Activated CD4-positive, alpha-beta memory T cell treated with anti-CD3 and anti-CD28 coated beads for 36 hours (primary cell): ENCODE measurements around the gene MED20. TPM values are rescaled to one million over a fixed set of nuclear protein-coding genes. Genes with fewer than 3 reads are reported as not detected.
"Not testable (repeated sequence)": the region's sequence is repeated elsewhere in the genome, so short reads cannot be mapped to it uniquely, and the experiment has no call there.

Experiments
- CTCF ChIA-PET: fragments of 350-600 bp; sonication (Branson Sonifier 250); formaldehyde crosslinking; loops from one replicate; lab custom pipeline; 2021; ENCODE audit warnings: antibody characterized with exemption, inconsistent platforms; lab: Charles Lee
- POLR2A ChIA-PET: fragments of 350-600 bp; sonication (Branson Sonifier 250); formaldehyde crosslinking; loops from one replicate; lab custom pipeline; 2021; ENCODE audit warnings: antibody characterized with exemption; lab: Charles Lee
- DNase-seq: peaks from one replicate; pipeline ENCODE4 v3.0.0-alpha.2; 2020
- H3K27ac Mint-ChIP-seq: one replicate; pipeline ENCODE4 v1.8.0; 2021; ENCODE audit warnings: mixed read lengths
- H3K27me3 Mint-ChIP-seq: one replicate; pipeline ENCODE4 v1.8.0; 2021; ENCODE audit warnings: mixed read lengths
- H3K36me3 Mint-ChIP-seq: one replicate; pipeline ENCODE4 v1.8.0; 2021; ENCODE audit warnings: mixed read lengths
- H3K4me1 Mint-ChIP-seq: one replicate; pipeline ENCODE4 v1.8.0; 2021; ENCODE audit warnings: low read depth, mixed read lengths
- H3K4me3 Mint-ChIP-seq: one replicate; pipeline ENCODE4 v1.8.0; 2021; ENCODE audit warnings: mild to moderate bottlenecking, mixed read lengths
- H3K9me3 Mint-ChIP-seq: one replicate; pipeline ENCODE4 v1.8.0; 2021; ENCODE audit warnings: mixed read lengths
- intact Hi-C: fragments of 100-400 bp; cut with micrococcal nuclease; formaldehyde crosslinking; loops from one replicate; pipeline ENCODE4 v1.15.1; 2023
- total RNA-seq, 2 experiments: library from RNA; stranded (reverse); gene quantifications; one replicate each; pipeline ENCODE4 v1.2.3, GENCODE V29; 2021

MED20 gene
- total RNA-seq, 2 experiments from 2014 or later = 18.2 to 18.3 TPM

GRCh38 chr6:41958022-41958856, 37.3 kb upstream of the MED20 start:
- POLR2A ChIA-PET = interaction anchor here (0.6 to 1.5 kb wide), 4 partner anchors 16 to 81 kb away, joined by 3 to 4 read pairs (median 4); partner anchors contain the start of gene CCND3
- H3K9me3 Mint-ChIP-seq = peaks cover 9% of the 10 kb centered on the region
- peak overlapping the region; percentile 97 for H3K27ac Mint-ChIP-seq
- no peaks in the 10 kb centered on the region for H3K27me3 Mint-ChIP-seq
- H3K4me1 Mint-ChIP-seq = peaks cover 72% of the 10 kb centered on the region
- intact Hi-C loops = loop anchor here (1.0 kb wide), 6 partner anchors 12 to 81 kb away; no protein-coding TSS in a partner anchor
- peak; percentile 66 for DNase-seq
- H3K36me3 Mint-ChIP-seq = peaks cover 28% of the 10 kb centered on the region
- H3K4me3 Mint-ChIP-seq = peak overlapping the region; percentile 54
- CTCF ChIA-PET = no interaction called here

GRCh38 chr6:41957117-41957516, 36.2 kb upstream of the MED20 start:
- Mint-ChIP-seq H3K4me1 (peaks cover 73% of the 10 kb centered on the region), H3K36me3 (peaks cover 26% of the 10 kb centered on the region), H3K9me3 (peaks cover 8% of the 10 kb centered on the region), H3K27ac (peak overlapping the region; percentile 97), H3K27me3 (no peaks in the 10 kb centered on the region), H3K4me3 (no peak overlapping the region)
- no peak for DNase-seq
- CTCF ChIA-PET = no interaction called here
- POLR2A ChIA-PET = interaction anchor here (1.5 kb wide), 1 partner anchor 15 kb away, joined by 4 read pairs; the partner anchor contains the start of gene CCND3
- intact Hi-C loops = no loop called here

DNA sequence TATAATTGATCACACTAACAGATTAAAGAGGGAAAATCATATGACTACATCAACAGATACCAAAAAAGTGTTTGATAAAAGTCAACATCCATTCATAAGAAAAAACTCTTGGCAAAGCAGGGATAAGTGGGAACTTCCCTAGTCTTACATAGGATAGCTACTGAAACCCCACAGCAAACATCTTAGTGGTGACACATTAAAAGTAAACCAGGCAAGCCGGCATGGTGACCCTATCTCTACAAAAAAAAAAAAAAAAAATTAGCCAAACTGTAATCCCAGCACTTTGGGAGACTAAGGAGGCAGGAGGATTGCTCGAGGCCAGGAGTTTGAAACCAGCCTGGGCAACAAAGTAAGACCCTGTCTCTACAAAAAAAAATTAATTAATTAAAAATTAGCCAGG, 34.5 kb upstream of the MED20 start:
- peak overlapping the region; percentile 81 for H3K27ac Mint-ChIP-seq
- H3K27me3 Mint-ChIP-seq = no peaks in the 10 kb centered on the region
- peaks cover 8% of the 10 kb centered on the region for H3K9me3 Mint-ChIP-seq
- CTCF ChIA-PET = interaction anchor here (0.7 to 1.3 kb wide), 4 partner anchors 11 to 88 kb away, joined by 3 to 4 read pairs (median 3); no protein-coding TSS in a partner anchor
- peaks cover 62% of the 10 kb centered on the region for H3K4me1 Mint-ChIP-seq
- no peak for DNase-seq
- intact Hi-C loops = no loop called here
- H3K4me3 Mint-ChIP-seq = no peak overlapping the region
- peaks cover 21% of the 10 kb centered on the region for H3K36me3 Mint-ChIP-seq
- POLR2A ChIA-PET = no interaction called here

- Mint-ChIP-seq H3K27me3 (no peaks in the 10 kb centered on the region), H3K9me3 (peaks cover 8% of the 10 kb centered on the region), H3K4me1 (peaks cover 60% of the 10 kb centered on the region), H3K36me3 (peaks cover 18% of the 10 kb centered on the region), H3K4me3 (no peak overlapping the region), H3K27ac (peak overlapping the region; percentile 81)
- no peak for DNase-seq
- CTCF ChIA-PET = interaction anchor here (0.7 to 1.3 kb wide), 4 partner anchors 10 to 89 kb away, joined by 3 to 4 read pairs (median 3); no protein-coding TSS in a partner anchor
- POLR2A ChIA-PET = no interaction called here
- intact Hi-C loops = no loop called here
These were observed 33.7 kb upstream of the MED20 start for GRCh38 chr6:41954668-41955067.

DNA sequence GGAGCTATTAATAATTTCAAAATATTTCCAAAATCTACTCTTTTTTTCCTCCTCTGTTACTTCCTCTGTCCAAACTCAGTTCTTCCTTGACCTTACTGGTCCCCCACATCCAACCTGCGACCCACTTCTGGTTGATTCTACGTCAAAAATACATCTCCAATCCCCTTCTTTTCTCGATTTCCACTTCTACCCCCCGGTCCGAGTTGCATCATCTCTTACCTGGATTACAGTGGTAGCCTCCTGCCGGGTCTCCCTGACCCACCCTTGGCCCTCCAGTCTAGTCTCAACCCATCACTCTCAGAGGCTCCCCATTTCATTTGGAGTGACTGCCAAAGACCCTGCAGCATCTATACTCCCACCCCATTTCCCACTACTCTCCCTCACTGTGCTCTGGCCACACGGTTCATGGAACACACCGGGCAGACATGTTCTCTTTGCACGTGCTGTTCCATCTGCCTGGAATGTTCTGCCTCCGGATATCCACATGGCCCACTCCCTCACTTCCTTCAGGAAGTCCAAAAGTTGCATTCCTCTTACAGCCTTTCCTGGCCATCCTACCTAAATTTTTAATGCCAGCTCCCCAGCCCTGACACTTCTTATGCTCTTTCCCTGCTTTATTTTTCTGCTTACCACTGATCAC, 26.8 kb upstream of the MED20 start:
- Mint-ChIP-seq H3K4me3 (no peak overlapping the region), H3K9me3 (no peaks in the 10 kb centered on the region), H3K27ac (peak overlapping the region; percentile 62), H3K4me1 (peaks cover 40% of the 10 kb centered on the region), H3K36me3 (peaks cover 4% of the 10 kb centered on the region), H3K27me3 (no peaks in the 10 kb centered on the region)
- DNase-seq = no peak
- POLR2A ChIA-PET = interaction anchor here (1.0 kb wide), 1 partner anchor 14 kb away, joined by 3 read pairs; no protein-coding TSS in a partner anchor
- intact Hi-C loops = no loop called here
- CTCF ChIA-PET = no interaction called here

- peaks cover 26% of the 10 kb centered on the region for H3K36me3 Mint-ChIP-seq
- peak overlapping the region; percentile 62 for H3K27ac Mint-ChIP-seq
- no peaks in the 10 kb centered on the region for H3K9me3 Mint-ChIP-seq
- DNase-seq = no peak
- H3K4me3 Mint-ChIP-seq = no peak overlapping the region
- intact Hi-C loops = loop anchor here (5.0 kb wide), 1 partner anchor 34 kb away; no protein-coding TSS in a partner anchor
- POLR2A ChIA-PET = interaction anchor here (12.8 kb wide), 1 partner anchor 100 kb away, joined by 177 read pairs; no protein-coding TSS in a partner anchor
- CTCF ChIA-PET = interaction anchor here (0.6 to 18.7 kb wide), 3 partner anchors 22 to 237 kb away, joined by 3 to 470 read pairs (median 67); partner anchors contain the start of genes BYSL, MED20 and TAF8
- H3K27me3 Mint-ChIP-seq = no peaks in the 10 kb centered on the region
- H3K4me1 Mint-ChIP-seq = peaks cover 40% of the 10 kb centered on the region
These were observed 22.5 kb upstream of the MED20 start for GRCh38 chr6:41943456-41943855.

GRCh38 chr6:41942882-41943281, 21.9 kb upstream of the MED20 start:
- ChIA-PET POLR2A (interaction anchor here (0.9 to 12.8 kb wide), 9 partner anchors 18 to 156 kb away, joined by 3 to 177 read pairs (median 4); partner anchors contain the start of genes BYSL, MED20, TAF8 and TOMM6), CTCF (interaction anchor here (0.6 to 18.7 kb wide), 8 partner anchors 7 to 207 kb away, joined by 3 to 470 read pairs (median 4); partner anchors contain the start of genes BYSL, MED20, TAF8 and TFEB)
- Mint-ChIP-seq H3K36me3 (peaks cover 32% of the 10 kb centered on the region), H3K27ac (peak overlapping the region; percentile 94), H3K4me1 (peaks cover 43% of the 10 kb centered on the region), H3K4me3 (peak overlapping the region; percentile 81)
- intact Hi-C loops = loop anchor here (1.0 to 5.0 kb wide), 3 partner anchors 15 to 96 kb away; no protein-coding TSS in a partner anchor
- H3K9me3 Mint-ChIP-seq, H3K27me3 Mint-ChIP-seq, DNase-seq: not testable (repeated sequence)

- peak overlapping the region; percentile 94 for H3K27ac Mint-ChIP-seq
- POLR2A ChIA-PET = interaction anchor here (0.9 to 12.8 kb wide), 12 partner anchors 15 to 155 kb away, joined by 3 to 177 read pairs (median 4); partner anchors contain the start of genes BYSL, MED20, TAF8 and TOMM6
- DNase-seq = no peak
- peak overlapping the region; percentile 81 for H3K4me3 Mint-ChIP-seq
- H3K9me3 Mint-ChIP-seq = no peaks in the 10 kb centered on the region
- peaks cover 43% of the 10 kb centered on the region for H3K4me1 Mint-ChIP-seq
- H3K36me3 Mint-ChIP-seq = peaks cover 38% of the 10 kb centered on the region
- no peaks in the 10 kb centered on the region for H3K27me3 Mint-ChIP-seq
- intact Hi-C loops = loop anchor here (1.0 to 5.0 kb wide), 3 partner anchors 16 to 97 kb away; no protein-coding TSS in a partner anchor
- CTCF ChIA-PET = interaction anchor here (0.6 to 18.7 kb wide), 8 partner anchors 8 to 207 kb away, joined by 3 to 470 read pairs (median 4); partner anchors contain the start of genes BYSL, MED20, TAF8 and TFEB
These were observed 21.3 kb upstream of the MED20 start for GRCh38 chr6:41942067-41942851.

DNA sequence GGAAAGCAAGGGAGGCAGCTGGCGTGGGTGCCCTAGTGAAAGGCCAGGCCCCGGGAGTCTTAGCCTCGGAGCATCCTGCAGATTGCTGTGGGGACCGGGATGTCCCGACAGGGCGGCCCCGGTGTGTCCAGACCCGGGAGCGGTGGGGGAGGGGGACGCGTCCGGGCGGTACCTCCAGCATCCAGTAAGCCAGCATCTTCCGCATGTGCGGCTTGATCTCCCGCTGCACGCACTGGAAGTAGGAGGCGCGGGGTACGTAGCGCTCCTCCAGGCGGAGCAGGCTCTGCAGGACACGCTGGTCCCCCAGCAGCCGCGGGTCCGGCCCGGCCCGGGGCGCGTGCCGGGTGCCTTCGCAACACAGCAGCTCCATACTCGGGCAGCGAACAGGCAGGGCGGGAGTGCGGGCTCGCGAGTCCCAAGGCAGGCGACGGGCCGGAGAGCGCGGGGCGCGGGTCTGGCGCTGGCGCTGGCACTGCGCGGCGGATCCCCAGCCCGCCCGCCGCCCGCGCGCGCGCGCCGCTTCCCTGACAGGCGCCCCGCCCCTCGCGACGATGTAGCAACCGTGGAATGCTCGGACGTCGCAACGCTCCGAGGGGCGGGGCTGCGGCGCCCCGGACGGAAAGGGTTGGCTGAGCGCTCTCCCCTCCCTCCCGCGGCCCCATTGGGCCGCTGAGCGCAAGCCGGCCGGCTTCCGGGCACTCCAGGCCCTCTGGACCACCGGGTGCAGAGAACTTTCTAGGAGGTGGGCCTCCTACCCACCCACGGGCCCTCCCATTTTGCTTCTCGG, 20.5 kb upstream of the MED20 start, which contains the start of gene CCND3:
Gene CCND3 (minus strand): TSS at position 529 of the 787 bp plus-strand sequence. CDS start 159 bp downstream, at position 370.
- H3K9me3 Mint-ChIP-seq = no peaks in the 10 kb centered on the region
- ChIA-PET POLR2A (interaction anchor here (0.9 to 12.8 kb wide), 13 partner anchors 16 to 154 kb away, joined by 3 to 177 read pairs (median 4); partner anchors contain the start of genes BYSL, MED20, TAF8 and TOMM6), CTCF (interaction anchor here (1.0 to 18.7 kb wide), 7 partner anchors 9 to 155 kb away, joined by 3 to 470 read pairs (median 5); partner anchors contain the start of genes BYSL, MED20, TAF8 and TOMM6)
- H3K4me3 Mint-ChIP-seq = peak within 1 kb of the TSS; percentile 99
- DNase-seq = peak; percentile 94
- H3K36me3 Mint-ChIP-seq = peaks cover 45% of the 10 kb centered on the region
- no peaks in the 10 kb centered on the region for H3K27me3 Mint-ChIP-seq
- intact Hi-C loops = loop anchor here (1.0 to 5.0 kb wide), 4 partner anchors 17 to 98 kb away; partner anchors contain the start of genes BYSL and MED20
- peak within 1 kb of the TSS; percentile 94 for H3K27ac Mint-ChIP-seq
- peaks cover 50% of the 10 kb centered on the region for H3K4me1 Mint-ChIP-seq
